DND-41 (cell line): ENCODE data around the gene TCEAL8.
"Not testable (repeated sequence)": the region's sequence is repeated elsewhere in the genome, so short reads cannot be mapped to it uniquely, and the experiment has no call there.

ENCODE experiments used
- CTCF ChIP-seq: IDR thresholded peaks from 2 replicates; pipeline ENCODE4 v1.5.1; 2012; ENCODE audit warnings: borderline replicate concordance, low read length, moderate library complexity, mild to moderate bottlenecking; ENCODE audit not compliant: poor library complexity, severe bottlenecking; ENCODE audit errors: extremely low read depth
- EZH2 ChIP-seq: IDR thresholded peaks from 3 replicates; pipeline ENCODE4 v1.6.1; 2012; ENCODE audit warnings: borderline replicate concordance, low read depth, mild to moderate bottlenecking, moderate library complexity, low read length, inconsistent platforms; ENCODE audit not compliant: severe bottlenecking

- TF ChIP-seq CTCF, EZH2: not testable (repeated sequence)
Measured at GRCh38 chrX:103225918-103226317, 29.0 kb downstream of the TCEAL8 start.
